ENCODE measurements around the gene THRB.

Gene THRB

GRCh38 chr3:24195504-24196230, 299.0 kb downstream of the THRB start:
- H3K27me3 ChIP-seq (replicated peaks; ENCODE audit: control insufficient read depth, insufficient read depth, low read length): no peaks in the 10 kb centered on the region
- no peak for DNase-seq (ENCODE audit: extremely low read depth, insufficient read length)
- TF ChIP-seq CTCF (IDR thresholded peaks at IDR 0.05; ENCODE audit: insufficient read depth, low read length, poor library complexity, severe bottlenecking): no peak
- no peaks in the 10 kb centered on the region for H3K36me3 ChIP-seq (ENCODE audit: control insufficient read depth, insufficient read depth, low read length)
- H3K4me3 ChIP-seq (replicated peaks; ENCODE audit: low read depth, low read length): no peak overlapping the region

- no peak for DNase-seq (ENCODE audit: extremely low read depth, insufficient read length)
- H3K36me3 ChIP-seq (ENCODE audit: control insufficient read depth, insufficient read depth, low read length): no peaks in the 10 kb centered on the region
- no peak for TF ChIP-seq CTCF (IDR thresholded peaks at IDR 0.05; ENCODE audit: insufficient read depth, low read length, poor library complexity, severe bottlenecking)
- H3K27me3 ChIP-seq (replicated peaks; ENCODE audit: control insufficient read depth, insufficient read depth, low read length): peaks cover 2% of the 10 kb centered on the region
- H3K4me3 ChIP-seq (replicated peaks; ENCODE audit: low read depth, low read length): no peak overlapping the region
These were observed 302.1 kb downstream of the THRB start for GRCh38 chr3:24192469-24193056.

GRCh38 chr3:24191801-24192403, 302.7 kb downstream of the THRB start:
- no peak for TF ChIP-seq CTCF (IDR thresholded peaks at IDR 0.05; ENCODE audit: insufficient read depth, low read length, poor library complexity, severe bottlenecking)
- Histone ChIP-seq H3K4me3 (replicated peaks; ENCODE audit: low read depth, low read length) (no peak overlapping the region), H3K36me3 (ENCODE audit: control insufficient read depth, insufficient read depth, low read length) (no peaks in the 10 kb centered on the region), H3K27me3 (replicated peaks; ENCODE audit: control insufficient read depth, insufficient read depth, low read length) (peaks cover 2% of the 10 kb centered on the region)
- no peak for DNase-seq (ENCODE audit: extremely low read depth, insufficient read length)

- DNase-seq (ENCODE audit: extremely low read depth, insufficient read length): no peak
- Histone ChIP-seq H3K36me3 (ENCODE audit: control insufficient read depth, insufficient read depth, low read length) (no peaks in the 10 kb centered on the region), H3K27me3 (replicated peaks; ENCODE audit: control insufficient read depth, insufficient read depth, low read length) (peaks cover 2% of the 10 kb centered on the region), H3K4me3 (replicated peaks; ENCODE audit: low read depth, low read length) (no peak overlapping the region)
- no peak for TF ChIP-seq CTCF (IDR thresholded peaks at IDR 0.05; ENCODE audit: insufficient read depth, low read length, poor library complexity, severe bottlenecking)
These were observed 304.4 kb downstream of the THRB start for GRCh38 chr3:24190256-24190655.

GRCh38 chr3:24185738-24186384, 308.8 kb downstream of the THRB start:
- TF ChIP-seq CTCF (IDR thresholded peaks at IDR 0.05; ENCODE audit: insufficient read depth, low read length, poor library complexity, severe bottlenecking): peak; percentile 65
- Histone ChIP-seq H3K27me3 (replicated peaks; ENCODE audit: control insufficient read depth, insufficient read depth, low read length) (peaks cover 2% of the 10 kb centered on the region), H3K4me3 (replicated peaks; ENCODE audit: low read depth, low read length) (no peak overlapping the region), H3K36me3 (ENCODE audit: control insufficient read depth, insufficient read depth, low read length) (no peaks in the 10 kb centered on the region)
- DNase-seq (ENCODE audit: extremely low read depth, insufficient read length): no peak

Data from GM06990 (cell line).